Liver (tissue), 2 donors: Measurements from ENCODE around the gene DAZL.

Source experiments
- HNF4G ChIP-seq: IDR thresholded peaks from 2 replicates; pipeline ENCODE4 v1.6.1; 2016; ENCODE audit warnings: antibody characterized with exemption
- REST ChIP-seq: IDR thresholded peaks from 2 replicates; pipeline ENCODE4 v1.6.1; 2016; ENCODE audit warnings: antibody characterized with exemption, mild to moderate bottlenecking
- TAF1 ChIP-seq: conservative IDR thresholded peaks from 2 replicates; pipeline ENCODE4 v1.6.1; 2016; ENCODE audit warnings: antibody characterized with exemption, mild to moderate bottlenecking
- donor health status: healthy.

DNA sequence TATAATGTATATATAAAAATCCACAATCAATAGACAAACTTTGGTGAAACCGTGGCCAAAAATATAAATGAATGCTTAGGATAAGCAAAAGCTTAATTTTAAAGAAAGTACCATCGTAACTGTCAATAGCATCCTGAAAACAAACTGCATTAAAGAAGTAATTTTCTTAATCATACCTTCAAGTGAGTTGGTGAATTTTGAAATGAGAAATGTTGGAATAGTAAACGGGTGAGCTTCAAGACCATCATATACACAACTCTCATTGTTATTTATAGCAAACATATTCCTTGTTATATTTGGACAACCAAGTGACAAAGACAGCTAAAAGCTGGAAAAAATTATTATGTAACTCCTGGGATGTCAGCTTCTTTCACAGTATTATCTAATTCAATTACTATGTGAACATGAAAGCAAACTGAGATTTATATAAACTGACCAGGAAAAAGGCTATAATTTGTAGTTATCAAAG lies 3.7 kb downstream of the DAZL start:
- no peak for TF ChIP-seq REST
- no peak for TF ChIP-seq TAF1
- TF ChIP-seq HNF4G: no peak
